Neutrophil (primary cell): ENCODE results near the gene LCMT2.
A peak's percentile ranks its signal among the peaks of the same experiment; 100 is the strongest.

Experiments used
- H3K27ac ChIP-seq: fragments of 200-600 bp; sonication (generic); 2 replicates; pipeline ENCODE4 v1.5.1; 2016; ENCODE audit warnings: mild to moderate bottlenecking, moderate library complexity
- H3K27me3 ChIP-seq: fragments of 200-600 bp; sonication (generic); 2 replicates; pipeline ENCODE4 v1.6.0; 2016; ENCODE audit warnings: mild to moderate bottlenecking
- H3K36me3 ChIP-seq: fragments of 200-600 bp; sonication (generic); 2 replicates; pipeline ENCODE4 v1.5.1; 2017
- H3K4me1 ChIP-seq, 2 experiments: fragments of 200-600 bp in 1 of 2; sonication (generic) in 1 of 2; 1 replicate in 1 of 2; 2 replicates in 1 of 2; pipeline versions ENCODE4 v1.5.1 to v1.6.1; 2013 to 2016; ENCODE audit warnings: low read depth in 1 of 2, low read length in 1 of 2, mild to moderate bottlenecking in 1 of 2, moderate library complexity in 1 of 2; ENCODE audit not compliant: control insufficient read depth in 1 of 2, insufficient read depth in 1 of 2
- H3K4me3 ChIP-seq, 2 experiments: fragments of 200-600 bp in 1 of 2; sonication (generic) in 1 of 2; 1 replicate in 1 of 2; 2 replicates in 1 of 2; pipeline ENCODE4 v1.5.1; 2013 to 2016; ENCODE audit warnings: low read depth in 1 of 2, low read length in 1 of 2, mild to moderate bottlenecking in 1 of 2, moderate library complexity in 1 of 2
- H3K9me3 ChIP-seq: fragments of 200-600 bp; sonication (generic); 2 replicates; pipeline ENCODE4 v1.5.1; 2016
- CTCF ChIP-seq: fragments of 200-600 bp; sonication (generic); IDR thresholded peaks from 2 replicates; pipeline ENCODE4 v1.5.1; 2016; ENCODE audit warnings: antibody characterized with exemption

The LCMT2 gene

GRCh38 chr15:43370310-43370974 lies 40.1 kb upstream of the LCMT2 start:
- Histone ChIP-seq H3K9me3 (no peaks in the 10 kb centered on the region), H3K27ac (peak overlapping the region; percentile 60), H3K4me3 (peak overlapping the region; percentile 85 to 95), H3K27me3 (no peaks in the 10 kb centered on the region), H3K4me1 (peaks cover 14 to 15% of the 10 kb centered on the region in 2 experiments), H3K36me3 (peaks cover 18% of the 10 kb centered on the region)
- no peak for TF ChIP-seq CTCF

GRCh38 chr15:43361313-43361903 lies 31.0 kb upstream of the LCMT2 start:
- peaks cover 14% of the 10 kb centered on the region for H3K9me3 ChIP-seq
- no peak for TF ChIP-seq CTCF

GRCh38 chr15:43360821-43361220 lies 30.4 kb upstream of the LCMT2 start:
- Histone ChIP-seq H3K27ac (no peak overlapping the region), H3K36me3 (peaks cover 16% of the 10 kb centered on the region), H3K4me3 (no peak overlapping the region), H3K4me1 (peaks cover 0 to 7% of the 10 kb centered on the region in 2 experiments), H3K27me3 (no peaks in the 10 kb centered on the region), H3K9me3 (peaks cover 14% of the 10 kb centered on the region)
- no peak for TF ChIP-seq CTCF

More at GRCh38 chr15:43361313-43361903, 31.0 kb upstream of the LCMT2 start:
- Histone ChIP-seq H3K27me3 (no peaks in the 10 kb centered on the region), H3K4me1 (peaks cover 0 to 7% of the 10 kb centered on the region in 2 experiments), H3K27ac (no peak overlapping the region), H3K36me3 (peaks cover 22% of the 10 kb centered on the region), H3K4me3 (no peak overlapping the region)

- Histone ChIP-seq H3K4me3 (no peak overlapping the region), H3K27ac (no peak overlapping the region), H3K4me1 (no peaks in the 10 kb centered on the region), H3K9me3 (no peaks in the 10 kb centered on the region), H3K27me3 (no peaks in the 10 kb centered on the region), H3K36me3 (no peaks in the 10 kb centered on the region)
- no peak for TF ChIP-seq CTCF
These were observed 22.5 kb upstream of the LCMT2 start for GRCh38 chr15:43352693-43353382.

- Histone ChIP-seq H3K27ac (no peak overlapping the region), H3K36me3 (no peaks in the 10 kb centered on the region), H3K4me3 (no peak overlapping the region), H3K4me1 (no peaks in the 10 kb centered on the region), H3K27me3 (no peaks in the 10 kb centered on the region), H3K9me3 (no peaks in the 10 kb centered on the region)
- no peak for TF ChIP-seq CTCF
These were observed 16.7 kb upstream of the LCMT2 start for GRCh38 chr15:43347114-43347513.
